HepG2 (cell line): ENCODE measurements around the gene WLS. TPM values are rescaled to one million over a fixed set of nuclear protein-coding genes. Genes with fewer than 3 reads are reported as not detected.

Source experiments
- ATAC-seq: fragments of 200-7000 bp; cut with Tn5 transposase; 3 replicates; pipeline ENCODE4 v1.9.1; 2020; ENCODE audit warnings: mild to moderate bottlenecking, moderate library complexity
- BruUV-seq: library from RNA; stranded (reverse); fragments of 400-500 nt; replicated peaks from 2 replicates; lab custom pipeline; 2021; lab: Mats Ljungman, UMichigan
- CTCF ChIA-PET: fragments of 300-600 bp; formaldehyde crosslinking; extraction: SDS; loops from one replicate; lab custom pipeline; 2021; ENCODE audit warnings: low total read pairs, inconsistent platforms, low intra/inter-chr PET ratio; lab: Yijun Ruan, JAX
- POLR2A ChIA-PET: fragments of 350-600 bp; sonication (Branson Sonifier 250); formaldehyde crosslinking; loops from one replicate; lab custom pipeline; 2020; ENCODE audit warnings: antibody characterized with exemption, inconsistent platforms; lab: Yijun Ruan, JAX
- DNase-seq: peaks from one replicate; pipeline ENCODE4 v3.0.0-alpha.2; 2015; ENCODE audit warnings: low spot score
- FAIRE-seq: peaks from 3 replicates; lab custom pipeline; 2011; peaks lifted over from hg19 to GRCh38; lab: Jason Lieb, UNC
- H2AFZ ChIP-seq: one replicate; pipeline ENCODE4 v1.6.1; 2011; ENCODE audit warnings: low read length, inconsistent platforms
- H3K27ac ChIP-seq: fragments of 300-600 bp; 3 replicates; pipeline ENCODE4 v1.8.0; 2011; ENCODE audit warnings: mixed run types, mild to moderate bottlenecking, mixed read lengths, low read length, inconsistent platforms; ENCODE audit not compliant: insufficient read depth; ENCODE audit errors: extremely low read length
- H3K27me3 ChIP-seq, 2 experiments: fragments of 200-600 bp in 1 of 2; 2 replicates in 1 of 2; 3 replicates in 1 of 2; pipeline versions ENCODE4 v1.6.0 to v1.8.0; 2011; ENCODE audit warnings: low read length in 2 of 2, mild to moderate bottlenecking in 2 of 2, moderate library complexity in 2 of 2, inconsistent platforms in 1 of 2; ENCODE audit not compliant: insufficient read depth in 2 of 2, control insufficient read depth in 1 of 2
- H3K36me3 ChIP-seq, 2 experiments: fragments of 200-600 bp in 1 of 2; replicated peaks in 1 of 2; 2 replicates in 1 of 2; 3 replicates in 1 of 2; pipeline versions ENCODE4 v1.5.1 to v1.8.0; 2011; ENCODE audit warnings: low read length in 2 of 2, inconsistent platforms in 1 of 2; ENCODE audit not compliant: insufficient read depth in 2 of 2, control insufficient read depth in 1 of 2
- H3K4me1 ChIP-seq: 2 replicates; pipeline ENCODE4 v1.5.1; 2012; ENCODE audit warnings: low read length, inconsistent platforms; ENCODE audit not compliant: insufficient read depth
- H3K4me2 ChIP-seq: 2 replicates; pipeline ENCODE4 v1.6.0; 2011; ENCODE audit warnings: low read depth, low read length, inconsistent platforms
- H3K4me3 ChIP-seq, 3 experiments: fragments of 200-600 bp in 1 of 3; sonication (generic), shearing (Covaris generic) in 1 of 3; replicated peaks in 1 of 3; 2 replicates each; pipeline ENCODE4 v1.5.1; 2011 to 2016; ENCODE audit warnings: low read length in 3 of 3, inconsistent platforms in 2 of 3, low read depth in 2 of 3, mild to moderate bottlenecking in 2 of 3, control low read depth in 1 of 3, mixed read lengths in 1 of 3; ENCODE audit not compliant: insufficient read depth in 1 of 3
- H3K79me2 ChIP-seq: one replicate; pipeline ENCODE4 v1.6.1; 2011; ENCODE audit warnings: low read length, inconsistent platforms; ENCODE audit not compliant: insufficient read depth
- H3K9ac ChIP-seq: 2 replicates; pipeline ENCODE4 v1.6.0; 2011; ENCODE audit warnings: mild to moderate bottlenecking, low read depth, low read length, inconsistent platforms; ENCODE audit not compliant: insufficient read depth
- H3K9me3 ChIP-seq: 2 replicates; pipeline ENCODE4 v1.5.1; 2012; ENCODE audit warnings: mild to moderate bottlenecking, low read length
- H4K20me1 ChIP-seq: 2 replicates; pipeline ENCODE4 v1.6.0; 2011; ENCODE audit warnings: inconsistent platforms, mild to moderate bottlenecking, low read length, moderate library complexity; ENCODE audit not compliant: insufficient read depth
- AHR ChIP-seq: IDR thresholded peaks from 2 replicates; pipeline ENCODE4 v1.6.1; 2018; ENCODE audit warnings: missing genetic modification reagents, missing compliant biosample characterization
- GATAD2A ChIP-seq: IDR thresholded peaks from 2 replicates; pipeline ENCODE4 v1.6.1; 2016
- GTF2F1 ChIP-seq: fragments of 150-350 bp; IDR thresholded peaks from 2 replicates; pipeline ENCODE4 v1.6.1; 2014; ENCODE audit warnings: low read length
- HCFC1 ChIP-seq: fragments of 150-350 bp; IDR thresholded peaks from 2 replicates; pipeline ENCODE4 v1.6.1; 2014; ENCODE audit warnings: low read depth, low read length
- HMGA1 ChIP-seq: sonication (generic); formaldehyde crosslinking; conservative IDR thresholded peaks from 2 replicates; pipeline ENCODE4 v1.4.0; 2020; ENCODE audit warnings: missing genetic modification reagents
- RAD21 ChIP-seq: fragments of 450-650 bp; formaldehyde crosslinking; IDR thresholded peaks from 2 replicates; pipeline ENCODE4 v1.5.0; 2020; ENCODE audit warnings: mild to moderate bottlenecking
- SMC3 ChIP-seq: IDR thresholded peaks from 2 replicates; pipeline ENCODE4 v1.6.1; 2011; ENCODE audit warnings: low read length, improper control_type of control experiment
- YEATS2 ChIP-seq: sonication (generic); formaldehyde crosslinking; IDR thresholded peaks from 2 replicates; pipeline ENCODE4 v1.4.0; 2020; ENCODE audit warnings: missing genetic modification reagents, borderline replicate concordance
- ZFAT ChIP-seq: sonication (generic); formaldehyde crosslinking; conservative IDR thresholded peaks from 2 replicates; pipeline ENCODE4 v1.8.1; 2023; ENCODE audit warnings: missing genetic modification reagents, inconsistent platforms
- ZNF274 ChIP-seq: sonication (generic); formaldehyde crosslinking; IDR thresholded peaks from 2 replicates; pipeline ENCODE4 v1.5.1; 2020; ENCODE audit warnings: mild to moderate bottlenecking, missing genetic modification reagents
- ZNF350 ChIP-seq: sonication (generic); formaldehyde crosslinking; IDR thresholded peaks from 2 replicates; pipeline ENCODE4 v1.4.0; 2020; ENCODE audit warnings: mild to moderate bottlenecking, low read depth, missing genetic modification reagents, borderline replicate concordance
- ZNF484 ChIP-seq: sonication (generic); formaldehyde crosslinking; IDR thresholded peaks from 2 replicates; pipeline ENCODE4 v1.5.1; 2020; ENCODE audit warnings: mild to moderate bottlenecking, low read depth, missing genetic modification reagents, borderline replicate concordance
- ZNF660 ChIP-seq: sonication (generic); formaldehyde crosslinking; IDR thresholded peaks from 2 replicates; pipeline ENCODE4 v1.5.1; 2020; ENCODE audit warnings: mild to moderate bottlenecking, low read depth, missing genetic modification reagents, borderline replicate concordance
- WGBS: methylation state at CpG from one replicate; pipeline ENCODE4 v1.1.6; 2017; ENCODE audit warnings: low lambda C conversion rate; 5-methylcytosine and 5-hydroxymethylcytosine counted together
- in situ Hi-C: cut with HindIII; loops from 2 replicates; pipeline ENCODE4 v1.10.0; 2017; ENCODE audit warnings: low pct_unique_long_range_greater_than_20kb; ENCODE audit not compliant: extremely low pct_ligation_motif_present
- intact Hi-C: fragments of 100-400 bp; cut with micrococcal nuclease; formaldehyde crosslinking; loops from one replicate; pipeline ENCODE4 v1.10.0; 2022; ENCODE audit not compliant: unreplicated experiment
- polyA plus RNA-seq, 8 experiments: library from polyadenylated mRNA; depleted of rRNA in 3 of 8; stranded (reverse) in 7 of 8; unstranded in 1 of 8; fragments of >200 nt; fragmentation: Illumina TruSeq in 4 of 8; extraction: Trizol in 4 of 8; gene quantifications; 2 replicates each; pipeline versions ENCODE4 v1.2.1 to v1.2.3, GENCODE V29; 2011 to 2016; ENCODE audit warnings: low read depth in 4 of 8, missing spikeins in 1 of 8, mixed read lengths in 1 of 8; ENCODE audit not compliant: insufficient read depth in 1 of 8
- total RNA-seq, 5 experiments: library from RNA; depleted of rRNA; stranded (reverse); fragments of >200 nt; fragmentation: Illumina TruSeq; extraction: Trizol; gene quantifications; 2 replicates each; pipeline ENCODE4 v1.2.3, GENCODE V29; 2016; ENCODE audit warnings: low read depth in 1 of 5
- TF ChIP-seq, protein P1 (sequence below): sonication (generic); formaldehyde crosslinking; IDR thresholded peaks from 2 replicates; pipeline ENCODE4 v1.4.0; 2020; ENCODE audit warnings: missing genetic modification reagents, borderline replicate concordance
- TF ChIP-seq, protein P2 (sequence below): sonication (generic); formaldehyde crosslinking; IDR thresholded peaks from 2 replicates; pipeline ENCODE4 v1.8.1; 2023; ENCODE audit warnings: missing genetic modification reagents, mild to moderate bottlenecking, borderline replicate concordance
- TF ChIP-seq, protein P3 (sequence below): sonication (generic); formaldehyde crosslinking; IDR thresholded peaks from 2 replicates; pipeline ENCODE4 v1.5.0; 2020; ENCODE audit warnings: missing genetic modification reagents, mild to moderate bottlenecking, borderline replicate concordance

The WLS gene
- total and polyA plus RNA-seq, 2 of the 13 experiments (the other 11 are each of a cell fraction or from before 2014, with no cell fraction given), result not detected

DNA sequence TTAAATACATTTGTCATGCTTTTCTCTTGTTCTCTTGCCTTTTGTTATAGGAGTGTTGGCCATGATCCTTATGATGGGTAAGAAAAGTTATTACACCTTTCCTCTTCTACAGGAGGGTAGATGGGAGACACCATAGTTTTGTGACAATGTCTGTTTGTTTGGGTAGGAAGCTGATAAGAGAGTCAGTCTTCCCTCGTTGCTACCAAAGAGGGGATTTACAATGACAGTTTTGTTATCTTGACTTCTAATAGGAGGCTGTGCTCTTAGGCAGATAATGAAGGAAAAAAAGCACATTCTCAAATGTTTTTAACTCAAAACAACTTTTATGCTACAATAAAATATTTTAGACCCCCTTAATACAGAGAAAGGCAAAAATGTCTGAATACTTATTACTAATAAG is 48.0 kb upstream of the WLS start:
- no peaks in the 10 kb centered on the region for H3K36me3 ChIP-seq
- in situ Hi-C loops, result loop anchor here (10.0 kb wide), 1 partner anchor 55 kb away; no protein-coding TSS in a partner anchor
- H3K4me1 ChIP-seq, result no peaks in the 10 kb centered on the region
- ChIA-PET CTCF (no interaction called here), POLR2A (no interaction called here)
- H4K20me1 ChIP-seq, result no peaks in the 10 kb centered on the region
- no peak overlapping the region for H2AFZ ChIP-seq
- DNase-seq (no peak), ATAC-seq (no peak), FAIRE-seq (no peak)
- TF ChIP-seq, protein P1, sequence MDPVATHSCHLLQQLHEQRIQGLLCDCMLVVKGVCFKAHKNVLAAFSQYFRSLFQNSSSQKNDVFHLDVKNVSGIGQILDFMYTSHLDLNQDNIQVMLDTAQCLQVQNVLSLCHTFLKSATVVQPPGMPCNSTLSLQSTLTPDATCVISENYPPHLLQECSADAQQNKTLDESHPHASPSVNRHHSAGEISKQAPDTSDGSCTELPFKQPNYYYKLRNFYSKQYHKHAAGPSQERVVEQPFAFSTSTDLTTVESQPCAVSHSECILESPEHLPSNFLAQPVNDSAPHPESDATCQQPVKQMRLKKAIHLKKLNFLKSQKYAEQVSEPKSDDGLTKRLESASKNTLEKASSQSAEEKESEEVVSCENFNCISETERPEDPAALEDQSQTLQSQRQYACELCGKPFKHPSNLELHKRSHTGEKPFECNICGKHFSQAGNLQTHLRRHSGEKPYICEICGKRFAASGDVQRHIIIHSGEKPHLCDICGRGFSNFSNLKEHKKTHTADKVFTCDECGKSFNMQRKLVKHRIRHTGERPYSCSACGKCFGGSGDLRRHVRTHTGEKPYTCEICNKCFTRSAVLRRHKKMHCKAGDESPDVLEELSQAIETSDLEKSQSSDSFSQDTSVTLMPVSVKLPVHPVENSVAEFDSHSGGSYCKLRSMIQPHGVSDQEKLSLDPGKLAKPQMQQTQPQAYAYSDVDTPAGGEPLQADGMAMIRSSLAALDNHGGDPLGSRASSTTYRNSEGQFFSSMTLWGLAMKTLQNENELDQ, result no peak
- TF ChIP-seq ZNF484 (CRISPR knock-in tag) (no peak), ZNF660 (CRISPR knock-in tag) (no peak), GTF2F1 (no peak), SMC3 (no peak), ZNF274 (no peak), HMGA1 (CRISPR knock-in tag) (no peak), ZNF350 (CRISPR knock-in tag) (no peak), ZFAT (no peak), RAD21 (CRISPR knock-in tag) (no peak), AHR (CRISPR knock-in tag) (no peak), HCFC1 (no peak), YEATS2 (no peak), GATAD2A (CRISPR knock-in tag) (no peak)
- TF ChIP-seq, protein P2, sequence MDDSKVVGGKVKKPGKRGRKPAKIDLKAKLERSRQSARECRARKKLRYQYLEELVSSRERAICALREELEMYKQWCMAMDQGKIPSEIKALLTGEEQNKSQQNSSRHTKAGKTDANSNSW, result no peak
- TF ChIP-seq, protein P3, sequence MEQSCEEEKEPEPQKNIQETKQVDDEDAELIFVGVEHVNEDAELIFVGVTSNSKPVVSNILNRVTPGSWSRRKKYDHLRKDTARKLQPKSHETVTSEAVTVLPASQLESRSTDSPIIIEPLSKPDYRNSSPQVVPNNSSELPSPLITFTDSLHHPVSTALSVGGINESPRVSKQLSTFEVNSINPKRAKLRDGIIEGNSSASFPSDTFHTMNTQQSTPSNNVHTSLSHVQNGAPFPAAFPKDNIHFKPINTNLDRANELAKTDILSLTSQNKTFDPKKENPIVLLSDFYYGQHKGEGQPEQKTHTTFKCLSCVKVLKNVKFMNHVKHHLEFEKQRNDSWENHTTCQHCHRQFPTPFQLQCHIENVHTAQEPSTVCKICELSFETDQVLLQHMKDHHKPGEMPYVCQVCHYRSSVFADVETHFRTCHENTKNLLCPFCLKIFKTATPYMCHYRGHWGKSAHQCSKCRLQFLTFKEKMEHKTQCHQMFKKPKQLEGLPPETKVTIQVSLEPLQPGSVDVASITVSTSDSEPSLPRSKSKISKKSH (CRISPR knock-in tag), result no peak
- no TSS peak for BruUV-seq
- 0% methylated on average over 1 of the region's 1 CpG for WGBS
- H3K9ac ChIP-seq, result no peak overlapping the region
- H3K4me3 ChIP-seq, result no peak overlapping the region
- intact Hi-C loops, result no loop called here
- no peaks in the 10 kb centered on the region for H3K9me3 ChIP-seq
- no peak overlapping the region for H3K27ac ChIP-seq
- no peaks in the 10 kb centered on the region for H3K79me2 ChIP-seq
- no peak overlapping the region for H3K4me2 ChIP-seq
- no peaks in the 10 kb centered on the region for H3K27me3 ChIP-seq
